GM12892 (cell line): ENCODE measurements around the gene GAS7.
"Not testable (repeated sequence)": the region's sequence is repeated elsewhere in the genome, so short reads cannot be mapped to it uniquely, and the experiment has no call there.

Source experiments
- POLR2A ChIP-seq: IDR thresholded peaks from 2 replicates; pipeline ENCODE4 v1.6.1; 2011; ENCODE audit warnings: low read depth, low read length, control low read depth
- POLR2AphosphoS5 ChIP-seq: IDR thresholded peaks from 2 replicates; pipeline ENCODE4 v1.6.1; 2011; ENCODE audit warnings: low read depth, low read length, control low read depth
- TAF1 ChIP-seq: IDR thresholded peaks from 2 replicates; pipeline ENCODE4 v1.6.1; 2011; ENCODE audit warnings: low read depth, mild to moderate bottlenecking, control low read depth, low read length, borderline replicate concordance

- TF ChIP-seq TAF1, POLR2A, POLR2AphosphoS5: not testable (repeated sequence)
These were observed 181.3 kb downstream of the GAS7 start for GRCh38 chr17:10016958-10017570.
